Measurements from ENCODE around the gene PTGDR.
A peak's percentile ranks its signal among the peaks of the same experiment; 100 is the strongest.

Gene PTGDR

DNA sequence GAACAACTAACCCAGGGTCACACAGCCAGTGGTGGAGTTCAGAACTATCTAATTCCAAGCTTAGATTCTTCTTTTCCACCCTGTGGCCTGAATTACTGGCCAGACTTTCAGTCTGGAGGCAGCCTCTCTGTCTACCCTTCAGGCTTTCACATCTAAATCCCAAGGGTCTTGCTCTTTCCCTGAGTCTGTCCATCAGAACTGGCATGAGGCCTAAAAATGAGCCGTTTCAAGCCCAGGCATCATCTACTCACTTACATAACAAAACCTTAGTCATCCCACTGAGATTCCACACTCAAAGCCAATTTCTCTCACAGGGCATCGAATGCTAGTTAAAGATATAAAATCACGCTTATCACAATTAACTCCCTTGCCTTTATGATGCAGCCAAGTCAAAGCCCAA, 1.3 kb upstream of the PTGDR start:
- peak; percentile 90 for DNase-seq

GRCh38 chr14:52266782-52267181, 716 bp upstream of the PTGDR start:
- DNase-seq: peak; percentile 63

- no peak for DNase-seq
These were observed 972 bp downstream of the PTGDR start for GRCh38 chr14:52268279-52269061.

GRCh38 chr14:52269100-52269499, 1.6 kb downstream of the PTGDR start:
- DNase-seq: no peak

DNA sequence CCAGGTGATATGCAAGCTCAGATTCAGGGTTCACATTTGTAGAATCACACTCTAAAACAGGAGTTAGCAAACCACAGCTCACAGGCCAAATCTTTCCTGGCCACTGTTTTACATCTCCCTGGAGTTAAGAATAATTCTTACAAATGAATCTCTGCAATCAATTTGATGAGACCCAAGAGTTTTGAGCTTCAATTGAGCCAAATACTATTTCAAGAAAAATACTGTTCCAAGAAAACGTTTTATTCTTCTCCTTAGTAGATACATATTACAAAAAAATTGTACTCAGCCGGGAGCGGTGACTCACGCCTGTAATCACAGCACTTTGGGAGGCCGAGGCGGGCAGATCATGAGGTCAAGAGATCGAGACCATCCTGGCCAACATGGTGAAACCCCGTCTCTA, 2.5 kb downstream of the PTGDR start:
- no peak for DNase-seq

DNA sequence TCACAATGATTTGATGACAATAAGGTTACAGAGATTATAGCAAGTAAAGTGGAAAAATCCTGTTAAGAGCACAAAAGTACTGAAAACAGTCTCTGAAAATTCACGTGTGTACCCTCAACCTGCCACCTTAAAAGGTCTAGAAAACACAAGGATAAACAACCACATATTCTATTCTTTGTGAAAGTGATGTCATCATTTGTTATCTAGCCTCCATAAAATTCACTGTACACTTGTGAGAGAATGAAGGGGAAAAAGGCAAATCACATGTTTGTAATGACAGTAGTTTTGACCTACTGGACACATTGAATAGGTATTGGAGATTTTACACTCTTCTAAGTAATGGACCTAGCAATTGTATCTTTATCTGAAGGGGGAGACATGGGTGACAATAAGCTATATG, 4.0 kb downstream of the PTGDR start:
- DNase-seq: no peak

DNA sequence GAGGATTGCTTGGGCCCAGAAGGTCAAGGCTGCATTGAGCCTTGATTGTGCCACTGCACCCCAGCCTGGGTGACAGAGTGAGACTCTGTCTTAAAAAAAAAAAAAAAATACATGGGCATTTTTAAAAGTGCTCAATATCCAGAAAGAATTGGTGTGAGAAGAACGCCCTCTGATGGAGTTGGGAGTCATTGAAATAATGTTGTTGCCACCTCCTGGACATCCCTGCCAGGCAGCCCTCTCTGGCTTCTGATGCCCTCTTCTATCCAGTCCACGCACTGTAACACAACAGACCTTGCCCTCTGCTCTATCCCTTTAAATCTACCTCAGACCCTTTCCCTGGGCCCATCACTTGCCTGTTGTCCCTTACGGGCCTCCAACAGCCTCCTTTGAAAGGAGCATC, 4.9 kb downstream of the PTGDR start:
- DNase-seq: no peak

GRCh38 chr14:52275372-52275771, 7.9 kb downstream of the PTGDR start:
- no peak for DNase-seq

DNA sequence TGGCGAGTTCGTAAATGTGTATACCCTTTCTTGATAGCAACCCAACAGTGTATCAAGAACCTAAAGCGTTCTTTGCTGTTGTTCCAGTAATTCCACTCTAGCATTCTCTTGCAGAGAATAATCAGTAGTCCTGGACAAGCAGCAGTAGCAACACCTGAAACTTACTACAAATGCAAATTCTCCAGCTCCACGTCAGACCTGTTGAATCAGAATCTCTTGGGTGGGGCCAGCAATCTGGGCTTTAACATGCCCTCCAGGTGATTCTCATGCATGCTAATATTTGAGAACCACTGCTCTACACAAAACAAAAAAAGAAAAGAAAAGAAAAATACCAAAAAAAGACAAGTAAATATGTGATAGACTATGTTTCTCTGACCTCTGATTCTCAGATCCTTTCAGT, 10.1 kb downstream of the PTGDR start:
- DNase-seq: no peak

DNA sequence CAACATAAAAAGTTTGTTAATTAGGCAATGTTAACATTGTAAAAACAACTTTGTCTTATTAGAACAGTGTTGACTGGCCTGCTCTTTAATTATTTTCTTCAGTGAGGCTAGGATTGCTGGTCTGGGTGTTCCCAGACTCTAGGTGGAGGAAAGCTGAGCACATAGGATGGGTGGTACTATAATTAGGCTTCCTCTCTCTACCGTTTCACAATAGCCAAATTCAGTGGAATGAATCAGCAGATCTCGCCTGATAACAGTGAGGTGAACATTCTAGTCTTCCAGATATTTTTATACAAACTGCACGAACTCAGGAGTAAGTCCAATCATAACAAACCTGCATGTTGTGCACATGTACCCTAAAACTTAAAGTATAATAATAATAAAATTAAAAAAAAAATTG, 11.9 kb downstream of the PTGDR start:
- peak; percentile 43 for DNase-seq

DNA sequence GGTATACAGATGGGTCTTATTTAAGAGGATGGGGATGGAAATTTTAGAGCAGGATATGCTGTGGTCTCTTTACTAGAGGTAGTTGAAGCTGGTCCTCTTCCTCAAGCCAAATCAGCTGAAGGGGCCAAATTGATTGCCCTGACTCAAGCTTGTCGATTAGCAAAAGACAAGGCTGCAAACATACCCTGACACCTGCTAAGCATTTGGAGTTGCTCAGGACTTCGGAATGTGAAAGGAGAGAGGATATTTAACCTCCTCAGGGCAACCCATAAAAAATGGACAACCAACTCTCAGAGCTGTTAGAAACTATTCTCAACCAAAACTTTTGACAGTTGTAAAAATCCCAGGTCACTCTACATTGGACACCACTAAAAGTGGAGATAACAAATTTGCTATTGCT, 15.6 kb downstream of the PTGDR start:
- DNase-seq: no peak

GRCh38 chr14:52286661-52287649, 19.5 kb downstream of the PTGDR start:
- no peak for DNase-seq

DNA sequence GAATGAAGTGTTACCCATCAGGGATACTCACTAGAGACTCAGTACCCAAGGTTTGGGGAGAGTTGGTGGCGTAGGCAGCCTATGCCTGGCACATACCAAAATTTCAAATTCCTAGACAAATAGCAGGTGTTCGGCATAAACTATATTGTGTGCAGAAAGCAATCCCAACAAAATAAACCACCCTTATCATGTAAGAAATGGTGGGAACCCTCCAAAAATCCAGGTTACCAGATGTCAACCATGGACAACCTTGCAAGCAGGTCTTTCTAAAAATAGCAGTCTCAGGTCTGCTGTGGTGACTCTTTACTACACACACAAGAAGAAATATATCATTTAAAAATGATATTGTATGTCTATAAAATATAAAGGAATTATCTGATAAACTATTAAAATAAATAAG, 28.9 kb downstream of the PTGDR start:
- no peak for DNase-seq

GRCh38 chr14:52298795-52299194, 31.3 kb downstream of the PTGDR start:
- DNase-seq: no peak

GRCh38 chr14:52299692-52300278, 32.3 kb downstream of the PTGDR start:
- peak; percentile 62 for DNase-seq

DNA sequence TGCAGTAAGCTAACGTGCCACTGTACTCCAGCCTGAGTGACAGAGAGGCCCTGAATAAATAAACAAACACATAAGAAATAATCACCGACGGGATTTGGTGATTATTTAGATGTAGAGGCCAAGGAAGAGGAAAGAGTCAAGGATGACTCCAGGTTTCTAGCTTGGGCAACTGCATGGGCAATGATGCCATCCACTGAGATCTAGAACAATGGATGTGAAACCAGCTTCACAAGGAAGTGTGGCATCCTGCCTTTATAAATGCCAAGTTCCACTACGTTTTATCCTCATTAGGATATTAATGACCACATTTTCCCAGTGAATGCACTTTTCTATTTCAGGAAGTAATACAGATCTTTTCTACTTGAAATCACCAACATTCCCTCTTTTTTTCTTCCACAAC, 35.7 kb downstream of the PTGDR start:
- DNase-seq: no peak

- DNase-seq: peak; percentile 19
These were observed 36.9 kb downstream of the PTGDR start for GRCh38 chr14:52304248-52304904.

GRCh38 chr14:52305014-52305413, 37.5 kb downstream of the PTGDR start:
- DNase-seq: no peak

DNA sequence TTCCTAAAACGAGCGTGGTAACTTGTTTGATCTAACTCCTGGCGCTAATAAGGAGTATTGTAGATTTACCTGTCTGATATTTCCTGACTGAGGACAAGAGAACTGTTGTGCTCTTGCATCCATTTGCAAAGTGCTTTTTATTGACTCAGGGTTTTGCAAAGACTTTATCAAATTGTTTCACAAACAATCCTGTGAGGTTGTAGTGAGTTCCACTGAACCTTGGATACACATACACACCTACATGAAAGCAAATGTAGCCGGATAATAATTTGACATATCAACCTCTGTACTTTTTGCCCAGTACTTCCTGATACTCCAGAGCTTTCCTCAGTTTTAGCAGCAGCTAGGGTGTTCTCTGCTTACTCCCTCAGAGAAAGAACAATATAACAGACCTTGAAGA, 39.9 kb downstream of the PTGDR start:
- no peak for DNase-seq

- no peak for DNase-seq
These were observed 40.4 kb downstream of the PTGDR start for GRCh38 chr14:52307905-52308304.

DNA sequence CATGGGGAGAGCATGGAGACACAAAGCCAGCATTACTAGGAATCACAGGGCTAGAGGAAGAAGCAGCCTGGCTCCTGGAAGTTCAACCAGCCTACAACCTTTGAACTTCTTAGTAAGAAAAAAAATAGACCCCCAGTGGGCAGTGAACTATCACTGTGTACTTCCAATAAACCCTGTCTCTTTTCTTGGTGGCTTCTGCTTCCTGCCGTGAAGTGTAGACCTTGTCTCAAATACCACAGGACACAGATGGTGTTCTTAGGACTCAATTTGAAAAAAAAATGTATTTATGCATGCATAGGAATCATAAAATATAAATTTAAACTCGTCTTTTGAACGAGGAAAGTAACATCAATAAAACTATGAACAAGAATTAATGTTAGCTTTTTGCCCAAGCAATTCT, 43.0 kb downstream of the PTGDR start:
- DNase-seq: no peak

DNA sequence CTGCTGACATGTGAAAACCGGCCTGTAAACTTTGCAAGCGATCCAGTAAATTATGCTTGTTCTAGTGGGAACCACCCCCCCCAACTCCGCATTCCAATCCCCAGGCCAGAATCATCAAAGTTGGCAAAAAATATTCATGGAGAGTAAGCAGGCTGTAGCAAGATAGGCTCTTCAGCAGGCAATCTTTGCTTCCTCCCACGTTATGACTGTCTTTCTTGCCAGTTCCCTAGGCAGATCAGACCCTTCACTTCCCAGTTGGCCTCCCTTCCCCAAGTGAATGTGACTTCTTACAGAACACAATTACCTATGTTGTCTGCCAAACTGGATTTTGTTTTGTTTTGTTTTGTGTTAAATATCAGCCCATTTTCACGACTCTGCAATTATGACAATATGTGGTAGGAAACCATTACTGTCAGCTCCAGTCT, 45.4 kb downstream of the PTGDR start:
- DNase-seq: peak; percentile 49

DNA sequence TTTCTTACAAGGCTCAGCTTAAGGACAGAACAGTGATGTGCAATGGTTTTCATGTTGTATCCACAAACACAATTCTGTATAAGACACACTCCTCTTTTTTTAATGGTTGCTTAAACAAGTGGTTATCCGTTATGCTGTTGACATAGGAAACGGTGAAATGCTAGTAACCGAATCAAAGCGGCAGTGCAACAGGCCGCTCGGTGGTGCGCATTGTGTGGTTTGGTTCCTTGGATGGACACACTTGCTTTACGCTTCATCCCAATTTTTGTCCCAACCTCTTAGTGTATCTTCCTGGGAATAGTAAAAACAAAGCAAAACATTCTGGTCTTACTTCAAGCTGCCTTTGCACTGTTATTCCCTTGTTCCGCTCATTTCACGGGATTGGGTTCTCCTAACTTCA, 46.0 kb downstream of the PTGDR start:
- no peak for DNase-seq

All from fibroblast of upper back skin (primary cell).